HUES6 (cell line): ENCODE data around the gene EGFLAM.

Experiments used
- H3K27ac ChIP-seq: 2 replicates; pipeline ENCODE4 v1.7.0; 2013; ENCODE audit warnings: low read depth, mild to moderate bottlenecking, low read length, inconsistent platforms
- H3K27me3 ChIP-seq: 2 replicates; pipeline ENCODE4 v1.6.1; 2013; ENCODE audit warnings: low read length; ENCODE audit not compliant: control insufficient read depth, insufficient read depth
- H3K36me3 ChIP-seq: 2 replicates; pipeline ENCODE4 v1.6.1; 2013; ENCODE audit warnings: low read length; ENCODE audit not compliant: control insufficient read depth, insufficient read depth
- H3K4me1 ChIP-seq: 2 replicates; pipeline ENCODE4 v1.6.1; 2013; ENCODE audit warnings: low read length; ENCODE audit not compliant: control insufficient read depth, insufficient read depth
- H3K4me3 ChIP-seq: 2 replicates; pipeline ENCODE4 v1.5.1; 2013; ENCODE audit warnings: low read depth, low read length
- H3K9ac ChIP-seq: one replicate; pipeline ENCODE4 v1.6.1; 2013; ENCODE audit warnings: mild to moderate bottlenecking, low read length
- H3K9me3 ChIP-seq: 2 replicates; pipeline ENCODE4 v1.6.1; 2013; ENCODE audit warnings: low read depth, low read length; ENCODE audit not compliant: control insufficient read depth, insufficient read depth

Gene EGFLAM

GRCh38 chr5:38346593-38346992 is 88.2 kb downstream of the EGFLAM start:
- Histone ChIP-seq H3K4me3 (no peak overlapping the region), H3K9ac (no peak overlapping the region), H3K9me3 (no peaks in the 10 kb centered on the region), H3K36me3 (no peaks in the 10 kb centered on the region), H3K27me3 (no peaks in the 10 kb centered on the region), H3K4me1 (no peaks in the 10 kb centered on the region), H3K27ac (no peak overlapping the region)

GRCh38 chr5:38347040-38347763 is 88.8 kb downstream of the EGFLAM start:
- Histone ChIP-seq H3K4me3 (no peak overlapping the region), H3K27me3 (no peaks in the 10 kb centered on the region)

GRCh38 chr5:38347896-38348295 is 89.5 kb downstream of the EGFLAM start:
- no peaks in the 10 kb centered on the region for H3K9me3 ChIP-seq
- no peak overlapping the region for H3K4me3 ChIP-seq
- H3K27me3 ChIP-seq = no peaks in the 10 kb centered on the region
- H3K36me3 ChIP-seq = no peaks in the 10 kb centered on the region
- no peaks in the 10 kb centered on the region for H3K4me1 ChIP-seq
- no peak overlapping the region for H3K27ac ChIP-seq
- no peak overlapping the region for H3K9ac ChIP-seq

More at GRCh38 chr5:38347040-38347763, 88.8 kb downstream of the EGFLAM start:
- Histone ChIP-seq H3K27ac (no peak overlapping the region), H3K4me1 (no peaks in the 10 kb centered on the region), H3K9ac (no peak overlapping the region), H3K9me3 (no peaks in the 10 kb centered on the region), H3K36me3 (no peaks in the 10 kb centered on the region)

- H3K27me3 ChIP-seq = no peaks in the 10 kb centered on the region
- no peak overlapping the region for H3K27ac ChIP-seq
- no peak overlapping the region for H3K9ac ChIP-seq
- H3K4me3 ChIP-seq = no peak overlapping the region
- H3K9me3 ChIP-seq = no peaks in the 10 kb centered on the region
- H3K4me1 ChIP-seq = no peaks in the 10 kb centered on the region
- H3K36me3 ChIP-seq = no peaks in the 10 kb centered on the region
Measured at GRCh38 chr5:38360323-38361061, 102.1 kb downstream of the EGFLAM start.

GRCh38 chr5:38362713-38363112 is 104.4 kb downstream of the EGFLAM start:
- Histone ChIP-seq H3K4me1 (no peaks in the 10 kb centered on the region), H3K27me3 (no peaks in the 10 kb centered on the region)

GRCh38 chr5:38364825-38365224 is 106.5 kb downstream of the EGFLAM start:
- Histone ChIP-seq H3K36me3 (no peaks in the 10 kb centered on the region), H3K27me3 (no peaks in the 10 kb centered on the region), H3K9me3 (no peaks in the 10 kb centered on the region), H3K27ac (no peak overlapping the region), H3K9ac (no peak overlapping the region), H3K4me1 (no peaks in the 10 kb centered on the region), H3K4me3 (no peak overlapping the region)

More at GRCh38 chr5:38362713-38363112, 104.4 kb downstream of the EGFLAM start:
- no peak overlapping the region for H3K9ac ChIP-seq
- no peaks in the 10 kb centered on the region for H3K36me3 ChIP-seq
- H3K27ac ChIP-seq = no peak overlapping the region
- no peak overlapping the region for H3K4me3 ChIP-seq
- no peaks in the 10 kb centered on the region for H3K9me3 ChIP-seq

- no peak overlapping the region for H3K27ac ChIP-seq
- H3K36me3 ChIP-seq = no peaks in the 10 kb centered on the region
- H3K9ac ChIP-seq = no peak overlapping the region
- H3K4me3 ChIP-seq = no peak overlapping the region
- no peaks in the 10 kb centered on the region for H3K9me3 ChIP-seq
- no peaks in the 10 kb centered on the region for H3K27me3 ChIP-seq
- H3K4me1 ChIP-seq = no peaks in the 10 kb centered on the region
Measured at GRCh38 chr5:38367410-38367809, 109.1 kb downstream of the EGFLAM start.

GRCh38 chr5:38367966-38368365 is 109.6 kb downstream of the EGFLAM start:
- no peak overlapping the region for H3K9ac ChIP-seq
- no peaks in the 10 kb centered on the region for H3K27me3 ChIP-seq
- no peaks in the 10 kb centered on the region for H3K36me3 ChIP-seq
- H3K4me3 ChIP-seq = no peak overlapping the region
- H3K4me1 ChIP-seq = no peaks in the 10 kb centered on the region
- H3K27ac ChIP-seq = no peak overlapping the region; the same call in 1 of the 2 replicates
- H3K9me3 ChIP-seq = no peaks in the 10 kb centered on the region

GRCh38 chr5:38369692-38370091 is 111.3 kb downstream of the EGFLAM start:
- H3K9me3 ChIP-seq = no peaks in the 10 kb centered on the region
- no peak overlapping the region for H3K9ac ChIP-seq
- no peaks in the 10 kb centered on the region for H3K36me3 ChIP-seq
- H3K27ac ChIP-seq = no peak overlapping the region
- H3K27me3 ChIP-seq = no peaks in the 10 kb centered on the region
- no peaks in the 10 kb centered on the region for H3K4me1 ChIP-seq
- no peak overlapping the region for H3K4me3 ChIP-seq

GRCh38 chr5:38370358-38371100 is 112.2 kb downstream of the EGFLAM start:
- H3K4me3 ChIP-seq = no peak overlapping the region
- H3K27me3 ChIP-seq = no peaks in the 10 kb centered on the region
- no peaks in the 10 kb centered on the region for H3K36me3 ChIP-seq
- H3K4me1 ChIP-seq = peaks cover 4% of the 10 kb centered on the region; the same call in 1 of the 2 replicates
- no peak overlapping the region for H3K27ac ChIP-seq
- no peak overlapping the region for H3K9ac ChIP-seq
- no peaks in the 10 kb centered on the region for H3K9me3 ChIP-seq

GRCh38 chr5:38371596-38371995 is 113.2 kb downstream of the EGFLAM start:
- Histone ChIP-seq H3K4me3 (no peak overlapping the region), H3K9me3 (no peaks in the 10 kb centered on the region), H3K9ac (no peak overlapping the region), H3K4me1 (peaks cover 6% of the 10 kb centered on the region; the same call in 1 of the 2 replicates), H3K27ac (no peak overlapping the region), H3K36me3 (no peaks in the 10 kb centered on the region), H3K27me3 (no peaks in the 10 kb centered on the region)
